ENCODE measurements around the gene SREBF2. TPM values are rescaled to one million over a fixed set of nuclear protein-coding genes. Genes with fewer than 3 reads are reported as not detected.

SREBF2 gene
- total RNA-seq, 1 experiment from 2014 or later: 159 TPM

Small RNA genes within 50 kb of the gene (small RNA-seq; reads per million reads assigned to genes)
- gene MIR33A: 4.6 reads per million, percentile 78 among the genes with 10 or more reads in this experiment

Other genes starting within 250 kb of the SREBF2 start
- gene PMM1, start 243.3 kb upstream of the SREBF2 start, total RNA-seq (2014; rRNA removed; shearing (Covaris generic); ENCODE audit: low replicate concordance): 10.0 and 15.2 TPM in 2 replicates
- 27.9 and 76.0 TPM in 2 replicates for gene DESI1, start 212.1 kb upstream of the SREBF2 start, total RNA-seq (2014; rRNA removed; shearing (Covaris generic); ENCODE audit: low replicate concordance)
- 173 and 248 TPM in 2 replicates for gene XRCC6, start 211.8 kb upstream of the SREBF2 start, total RNA-seq (2014; rRNA removed; shearing (Covaris generic); ENCODE audit: low replicate concordance)
- gene SNU13, start 144.2 kb upstream of the SREBF2 start, total RNA-seq (2014; rRNA removed; shearing (Covaris generic); ENCODE audit: low replicate concordance): 148 and 185 TPM in 2 replicates
- 4.9 and 8.2 TPM in 2 replicates for gene MEI1, start 133.6 kb upstream of the SREBF2 start, total RNA-seq (2014; rRNA removed; shearing (Covaris generic); ENCODE audit: low replicate concordance)
- 4.4 and 12.5 TPM in 2 replicates for gene CCDC134, start 32.4 kb upstream of the SREBF2 start, total RNA-seq (2014; rRNA removed; shearing (Covaris generic); ENCODE audit: low replicate concordance)
- gene SHISA8, start 82.0 kb downstream of the SREBF2 start, total RNA-seq (2014; rRNA removed; shearing (Covaris generic); ENCODE audit: low replicate concordance): 3.2 and 6.5 TPM in 2 replicates
- gene TNFRSF13C, start 93.7 kb downstream of the SREBF2 start, total RNA-seq (2014; rRNA removed; shearing (Covaris generic); ENCODE audit: low replicate concordance): 130 and 141 TPM in 2 replicates
- gene CENPM, start 114.0 kb downstream of the SREBF2 start, total RNA-seq (2014; rRNA removed; shearing (Covaris generic); ENCODE audit: low replicate concordance): 83.8 and 108 TPM in 2 replicates
- not detected in 2 replicates for gene SEPTIN3, start 136.3 kb downstream of the SREBF2 start, total RNA-seq (2014; rRNA removed; shearing (Covaris generic); ENCODE audit: low replicate concordance)
- gene WBP2NL, start 165.7 kb downstream of the SREBF2 start, total RNA-seq (2014; rRNA removed; shearing (Covaris generic); ENCODE audit: low replicate concordance): 0.19 and 0.43 TPM in 2 replicates
- gene NAGA, start 237.7 kb downstream of the SREBF2 start, total RNA-seq (2014; rRNA removed; shearing (Covaris generic); ENCODE audit: low replicate concordance): 19.3 and 26.1 TPM in 2 replicates
- not detected in 2 replicates for gene PHETA2, start 241.1 kb downstream of the SREBF2 start, total RNA-seq (2014; rRNA removed; shearing (Covaris generic); ENCODE audit: low replicate concordance)
- 12.6 and 35.9 TPM in 2 replicates for gene SMDT1, start 246.6 kb downstream of the SREBF2 start, total RNA-seq (2014; rRNA removed; shearing (Covaris generic); ENCODE audit: low replicate concordance)

All from Karpas-422 (cell line).